ENCODE results near the gene APC. TPM values are rescaled to one million over a fixed set of nuclear protein-coding genes. Genes with fewer than 3 reads are reported as not detected.

The APC gene
- total RNA-seq, 4 donors from 2014 or later: 106 to 166 (median 121) TPM

GRCh38 chr5:112691758-112692157 lies 45.9 kb upstream of the APC start:
- WGBS: 69% methylated on average over 2 of the region's 3 CpGs
- Histone ChIP-seq H3K4me3 (no peak overlapping the region), H3K27ac (replicated peaks in 1 of 4) (no peak overlapping the region), H3K36me3 (no peaks in the 10 kb centered on the region), H3K9me3 (no peaks in the 10 kb centered on the region), H3K27me3 (no peaks in the 10 kb centered on the region), H3K4me1 (peaks cover 0 to 10% (median 5%) of the 10 kb centered on the region in 4 donors)
- TF ChIP-seq POLR2AphosphoS5 (IDR thresholded peaks at IDR 0.05) (no peak), CTCF (IDR thresholded peaks at IDR 0.05) (peak in 1 of 3 experiments; percentile 19)
- intact Hi-C loops (cut with DNase I): no loop called here
- peak; percentile 39 for DNase-seq (ENCODE audit: extremely low spot score)

GRCh38 chr5:112692472-112692871 lies 45.2 kb upstream of the APC start:
- Histone ChIP-seq H3K9me3 (no peaks in the 10 kb centered on the region), H3K36me3 (no peaks in the 10 kb centered on the region), H3K27ac (replicated peaks in 1 of 4) (no peak overlapping the region), H3K4me1 (peaks cover 0 to 9% (median 4%) of the 10 kb centered on the region in 4 donors), H3K4me3 (no peak overlapping the region), H3K27me3 (no peaks in the 10 kb centered on the region)
- no peak for DNase-seq (ENCODE audit: extremely low spot score)
- intact Hi-C loops (cut with DNase I): no loop called here
- WGBS: 96% methylated on average over 1 of the region's 1 CpG
- TF ChIP-seq POLR2AphosphoS5 (IDR thresholded peaks at IDR 0.05): no peak
- no peak for TF ChIP-seq CTCF (IDR thresholded peaks at IDR 0.05)
- no peak for TF ChIP-seq POLR2A (IDR thresholded peaks at IDR 0.05; ENCODE audit: low read depth)
- no peak for TF ChIP-seq EP300 (IDR thresholded peaks at IDR 0.05)

- no peaks in the 10 kb centered on the region for H3K9me3 ChIP-seq
- no peaks in the 10 kb centered on the region for H3K36me3 ChIP-seq
- no peak overlapping the region for H3K27ac ChIP-seq (replicated peaks in 1 of 4)
- H3K4me1 ChIP-seq: peaks cover 0 to 9% (median 4%) of the 10 kb centered on the region in 4 donors
- WGBS: 88% methylated on average over 3 of the region's 3 CpGs
- intact Hi-C loops (cut with DNase I): no loop called here
- DNase-seq (ENCODE audit: extremely low spot score): no peak
- no peaks in the 10 kb centered on the region for H3K27me3 ChIP-seq
- TF ChIP-seq POLR2AphosphoS5 (IDR thresholded peaks at IDR 0.05) (no peak), CTCF (IDR thresholded peaks at IDR 0.05) (no peak), POLR2A (IDR thresholded peaks at IDR 0.05; ENCODE audit: low read depth) (no peak), EP300 (IDR thresholded peaks at IDR 0.05) (no peak)
- H3K4me3 ChIP-seq: no peak overlapping the region
These were observed 44.4 kb upstream of the APC start for GRCh38 chr5:112693301-112693700.

- Histone ChIP-seq H3K27ac (replicated peaks in 1 of 4) (no peak overlapping the region), H3K9me3 (no peaks in the 10 kb centered on the region), H3K4me1 (no peaks in the 10 kb centered on the region), H3K4me3 (no peak overlapping the region), H3K36me3 (no peaks in the 10 kb centered on the region), H3K27me3 (no peaks in the 10 kb centered on the region)
- no peak for DNase-seq (ENCODE audit: extremely low spot score)
- WGBS: 72% methylated on average over 3 of the region's 3 CpGs
- TF ChIP-seq POLR2A (IDR thresholded peaks at IDR 0.05; ENCODE audit: low read depth) (no peak), POLR2AphosphoS5 (IDR thresholded peaks at IDR 0.05) (no peak), EP300 (IDR thresholded peaks at IDR 0.05) (no peak), CTCF (IDR thresholded peaks at IDR 0.05) (no peak)
- intact Hi-C loops (cut with DNase I): no loop called here
These were observed 42.6 kb upstream of the APC start for GRCh38 chr5:112694853-112695709.

All from esophagus muscularis mucosa (tissue), 4 donors.